GM18511 (cell line): ENCODE data around the gene CEP72.
"Not testable (repeated sequence)": the region's sequence is repeated elsewhere in the genome, so short reads cannot be mapped to it uniquely, and the experiment has no call there.

Experiments used
- ATAC-seq: cut with Tn5 transposase; IDR thresholded peaks from one replicate; pipeline ENCODE4 v1.9.1; 2021; ENCODE audit warnings: mild to moderate bottlenecking, moderate library complexity; ENCODE audit not compliant: unreplicated experiment

The CEP72 gene

GRCh38 chr5:611731-612486, at the start of gene CEP72:
Gene CEP72 (plus strand): TSS chr5:612340. CDS start chr5:612362, 22 bp downstream.
- ATAC-seq, result peak; percentile 82

DNA sequence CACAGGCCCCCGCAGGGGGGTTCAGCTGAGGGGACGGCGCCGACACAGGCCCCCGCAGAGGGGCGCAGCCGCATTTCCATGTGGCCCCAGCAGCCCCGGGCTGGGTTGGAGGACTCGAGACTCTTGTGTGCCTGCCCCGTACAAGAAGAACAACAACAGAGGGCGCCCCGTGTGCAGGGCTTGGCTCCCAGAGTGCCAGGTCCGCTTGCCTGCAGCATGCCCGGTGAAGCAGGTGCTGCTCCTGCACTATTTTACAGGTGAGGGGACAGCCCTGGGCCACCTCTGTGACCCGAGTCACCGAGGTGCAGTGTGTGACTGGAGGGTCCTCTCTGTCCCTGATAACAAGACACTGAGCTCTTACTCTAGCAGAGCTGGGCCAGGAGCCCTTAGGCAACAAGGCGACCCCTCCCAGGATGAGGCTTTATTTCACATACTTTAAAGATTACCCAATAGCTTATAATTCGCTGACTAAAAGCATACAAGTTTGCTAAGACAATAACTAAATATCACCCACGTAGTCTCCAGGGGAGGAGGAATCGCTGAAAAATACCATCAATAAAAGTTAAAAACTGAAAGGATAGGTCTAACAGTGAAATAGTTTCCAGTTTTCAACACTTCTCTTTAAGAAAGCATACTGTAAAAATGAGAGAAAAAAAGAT, 46.2 kb upstream of the CEP72 start:
- ATAC-seq, result no peak

DNA sequence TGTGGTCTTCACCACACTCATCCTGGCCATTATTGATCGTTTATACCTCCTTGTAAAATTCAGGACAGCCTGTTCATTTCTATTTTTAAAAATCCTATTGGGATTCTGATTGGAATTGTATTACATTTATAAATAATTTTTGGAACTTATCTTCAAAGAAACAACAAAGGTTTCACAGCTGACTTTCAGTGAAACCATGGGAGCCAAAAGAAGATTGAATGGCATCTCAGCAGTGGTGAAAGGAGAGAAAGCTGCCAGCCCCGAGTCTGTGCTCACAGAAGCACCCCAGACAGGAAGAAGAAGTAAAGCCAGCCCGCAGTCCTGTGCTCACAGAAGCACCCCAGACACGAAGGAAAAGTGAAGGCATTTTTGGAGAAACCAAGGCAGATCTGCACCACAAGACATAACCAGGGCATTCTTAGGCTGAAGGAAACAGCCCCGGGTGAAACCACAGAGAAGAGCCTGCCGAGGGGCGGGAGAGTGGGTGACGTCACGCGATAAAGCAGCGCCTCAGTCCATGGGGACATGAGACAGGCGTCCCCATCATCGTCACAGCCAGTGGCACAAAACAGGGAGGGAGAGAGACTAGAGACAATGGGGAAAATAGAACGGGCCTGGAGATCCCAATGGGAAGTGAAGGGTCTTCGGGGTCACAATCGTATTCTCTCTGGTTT, 45.4 kb upstream of the CEP72 start:
- no peak for ATAC-seq

- ATAC-seq, result no peak
These were observed 44.5 kb upstream of the CEP72 start for GRCh38 chr5:567664-568060.

DNA sequence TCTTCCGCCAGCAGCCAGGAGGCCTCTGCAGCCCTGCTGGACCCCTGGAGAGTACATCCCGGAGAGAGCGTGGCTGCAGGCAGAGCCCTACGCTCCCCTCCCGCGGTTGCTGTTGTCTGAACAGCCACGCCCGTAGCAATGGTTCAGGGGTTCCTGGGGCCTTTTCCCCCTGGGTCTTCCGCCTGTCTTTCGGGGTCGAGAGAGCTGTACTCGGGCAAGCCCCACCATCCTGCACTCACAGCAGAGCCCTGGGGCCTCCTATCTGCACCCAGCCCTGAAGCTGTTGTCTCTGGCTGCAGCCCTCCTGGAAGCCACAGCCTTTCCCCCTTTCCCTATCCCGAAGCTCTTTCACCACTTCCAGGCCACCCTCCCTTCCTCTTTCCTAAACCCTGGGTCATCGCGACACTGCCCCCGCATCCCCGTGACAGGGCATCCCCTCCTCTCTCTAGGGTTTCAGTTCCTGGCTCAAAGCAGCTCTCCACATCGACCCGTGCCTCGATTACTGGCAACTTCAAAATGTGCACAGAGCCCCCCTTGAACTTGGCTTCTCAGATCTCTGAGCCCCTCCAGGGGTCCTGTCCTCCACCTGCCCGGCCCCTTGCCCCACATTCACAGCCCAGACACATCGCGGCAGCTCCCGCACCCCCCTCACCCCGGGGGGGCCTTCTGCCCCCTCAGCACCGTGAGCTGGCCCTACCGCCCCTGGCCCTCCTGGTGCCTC, 43.9 kb upstream of the CEP72 start:
- no peak for ATAC-seq

DNA sequence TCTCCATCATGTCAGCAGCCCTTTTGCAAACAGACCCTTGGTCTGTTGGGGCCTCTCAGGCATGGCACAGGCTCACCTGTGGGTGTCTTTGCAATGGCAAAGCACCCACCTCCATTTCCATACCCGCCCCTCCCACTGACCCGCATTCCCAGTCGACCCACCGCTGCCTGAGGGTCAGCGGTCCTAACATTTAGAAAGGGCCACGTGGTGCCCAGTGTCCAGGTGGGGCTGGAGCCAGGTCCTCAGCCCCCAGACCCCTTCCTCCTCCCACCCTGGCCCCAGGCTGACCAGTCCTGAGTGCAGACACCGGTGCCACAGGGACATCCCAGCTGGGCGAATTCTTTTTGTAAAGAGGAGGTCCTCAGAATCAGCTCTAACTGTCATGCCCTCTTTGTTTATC, 43.3 kb upstream of the CEP72 start:
- no peak for ATAC-seq

GRCh38 chr5:569358-569867, 42.7 kb upstream of the CEP72 start:
- ATAC-seq, result no peak

DNA sequence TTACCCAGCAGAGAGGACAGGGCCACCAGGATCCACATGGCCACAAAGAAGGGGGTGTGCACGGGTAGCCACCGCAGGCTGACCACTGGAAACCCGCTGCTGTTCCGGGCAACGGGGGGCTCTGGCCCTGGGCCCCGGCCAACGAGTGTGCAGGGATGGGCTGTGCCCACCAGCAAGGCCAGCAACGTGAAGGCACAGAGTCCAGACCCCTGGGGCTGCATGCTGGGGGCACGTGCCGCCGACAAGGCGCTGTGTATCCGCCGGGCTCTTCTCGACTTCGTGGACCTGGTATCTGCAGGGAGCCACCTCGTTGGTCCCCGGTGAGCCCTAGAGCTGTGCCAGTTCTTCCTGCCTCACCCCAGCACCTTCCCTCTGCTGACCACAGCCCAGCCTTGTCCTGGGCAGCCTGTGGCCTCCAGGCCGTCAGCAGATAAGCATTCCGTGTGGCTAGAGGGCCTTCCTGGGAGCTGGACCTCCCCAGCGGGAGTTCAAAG, 42.2 kb upstream of the CEP72 start:
- no peak for ATAC-seq

GRCh38 chr5:570446-570845, 41.7 kb upstream of the CEP72 start:
- ATAC-seq, result no peak

- ATAC-seq, result no peak
These were observed 41.3 kb upstream of the CEP72 start for GRCh38 chr5:570886-571285.

DNA sequence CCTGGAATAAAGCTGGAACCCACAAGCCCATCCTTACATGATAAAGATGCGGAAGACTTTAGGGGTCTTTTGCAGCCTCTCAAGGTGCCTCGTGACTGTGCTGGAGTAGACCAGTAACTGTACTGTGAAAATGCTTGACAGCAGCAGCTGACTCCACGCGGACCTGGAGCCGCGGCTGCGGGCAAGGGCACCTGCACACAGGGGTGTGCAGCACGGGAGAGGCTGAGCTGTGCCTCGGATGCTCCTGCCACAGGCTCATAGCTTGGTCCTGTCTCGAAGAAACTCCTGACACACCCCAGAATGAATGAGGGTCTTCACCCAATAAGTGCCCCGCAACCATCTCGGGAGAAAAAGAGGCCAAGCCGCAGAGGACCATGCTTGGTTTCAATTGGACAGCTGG, 40.3 kb upstream of the CEP72 start:
- no peak for ATAC-seq

DNA sequence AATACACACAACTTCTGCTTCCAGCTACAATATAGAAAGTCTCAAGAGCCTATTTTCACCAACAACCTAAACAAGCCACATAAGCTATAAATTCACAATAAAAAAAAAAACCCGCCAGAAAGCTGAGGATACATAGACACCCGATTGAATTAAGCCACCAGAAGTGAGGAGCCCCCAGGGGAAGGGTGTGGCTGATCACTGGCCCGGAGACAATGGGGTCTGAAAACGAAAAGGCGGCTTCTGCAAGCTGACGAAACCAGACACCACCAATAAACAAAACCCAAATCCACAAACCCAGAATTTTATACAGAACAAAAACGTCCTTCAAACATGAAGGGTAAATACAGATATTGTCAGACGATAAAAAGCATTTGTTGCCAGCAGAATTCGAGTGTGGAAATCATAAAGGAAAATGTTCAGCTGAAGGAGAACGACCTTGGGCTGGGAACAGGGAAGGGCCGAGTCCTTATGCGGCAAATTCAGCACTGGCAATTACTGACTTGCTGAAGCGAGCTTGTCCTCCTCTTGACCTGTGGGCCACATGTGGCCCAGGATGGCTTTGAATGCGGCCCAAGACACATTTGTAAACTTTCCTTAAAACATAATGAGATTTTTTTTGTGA, 39.6 kb upstream of the CEP72 start:
- no peak for ATAC-seq

DNA sequence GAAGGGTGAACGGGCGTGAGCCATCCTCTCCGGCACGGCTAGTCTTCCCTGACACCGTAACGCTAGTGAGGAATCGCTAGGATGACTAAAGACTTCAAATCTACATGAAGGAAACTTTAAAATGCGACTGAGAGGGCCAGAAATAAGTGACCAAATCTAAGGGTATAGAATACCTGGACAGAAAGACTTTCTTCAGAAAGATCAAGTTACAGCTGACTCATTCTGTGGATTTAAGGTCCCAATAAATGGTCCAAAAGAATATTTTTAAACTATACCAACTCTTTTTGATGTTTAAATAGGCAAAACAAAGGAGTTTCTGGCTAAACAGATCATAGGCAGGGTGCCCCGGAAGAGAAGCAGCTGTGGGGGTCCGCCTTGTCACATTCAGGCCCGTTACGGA, 38.9 kb upstream of the CEP72 start:
- ATAC-seq, result no peak

GRCh38 chr5:573976-574375, 38.2 kb upstream of the CEP72 start:
- ATAC-seq, result no peak

DNA sequence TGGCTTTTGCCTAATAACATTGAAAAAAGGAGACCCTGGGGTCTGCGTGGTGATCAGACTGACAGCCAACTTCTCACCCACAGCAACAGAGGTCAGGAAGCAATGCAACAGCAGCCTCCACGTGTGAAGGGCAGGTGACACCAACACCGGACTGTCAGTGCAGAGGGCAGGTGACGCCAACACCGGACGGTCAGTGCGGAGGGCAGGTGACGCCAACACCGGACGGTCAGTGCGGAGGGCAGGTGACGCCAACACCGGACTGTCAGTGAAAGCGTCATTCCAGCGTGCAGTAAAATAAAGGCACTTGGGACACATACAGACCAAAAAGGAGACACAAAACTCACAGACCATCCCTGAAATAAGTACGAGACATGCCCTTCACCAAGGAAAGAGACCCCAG, 37.2 kb upstream of the CEP72 start:
- ATAC-seq, result no peak

- ATAC-seq, result no peak
These were observed 36.5 kb upstream of the CEP72 start for GRCh38 chr5:575636-576035.

- not testable (repeated sequence) for ATAC-seq
These were observed 34.9 kb upstream of the CEP72 start for GRCh38 chr5:577214-577613.

- ATAC-seq, result no peak
These were observed 34.3 kb upstream of the CEP72 start for GRCh38 chr5:577800-578199.

DNA sequence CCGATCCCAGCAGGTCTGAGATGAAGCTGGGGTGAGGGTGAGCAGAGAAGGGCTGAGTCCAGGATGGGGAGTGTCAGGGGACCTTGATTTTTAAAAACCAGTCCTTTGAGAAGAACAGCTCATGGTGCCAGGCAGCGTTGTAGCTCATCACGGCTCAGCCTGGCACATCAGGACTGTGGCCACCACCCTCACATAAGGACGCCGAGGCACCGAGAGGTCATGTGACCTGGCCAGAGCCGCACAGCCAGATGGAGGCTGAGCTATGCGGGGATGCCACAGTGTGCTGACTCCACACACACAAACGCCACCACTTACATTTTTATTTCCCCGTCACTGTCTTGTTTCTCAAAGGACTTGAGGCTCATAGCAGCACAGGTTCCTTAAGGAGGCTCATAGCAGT, 32.9 kb upstream of the CEP72 start:
- ATAC-seq, result no peak

DNA sequence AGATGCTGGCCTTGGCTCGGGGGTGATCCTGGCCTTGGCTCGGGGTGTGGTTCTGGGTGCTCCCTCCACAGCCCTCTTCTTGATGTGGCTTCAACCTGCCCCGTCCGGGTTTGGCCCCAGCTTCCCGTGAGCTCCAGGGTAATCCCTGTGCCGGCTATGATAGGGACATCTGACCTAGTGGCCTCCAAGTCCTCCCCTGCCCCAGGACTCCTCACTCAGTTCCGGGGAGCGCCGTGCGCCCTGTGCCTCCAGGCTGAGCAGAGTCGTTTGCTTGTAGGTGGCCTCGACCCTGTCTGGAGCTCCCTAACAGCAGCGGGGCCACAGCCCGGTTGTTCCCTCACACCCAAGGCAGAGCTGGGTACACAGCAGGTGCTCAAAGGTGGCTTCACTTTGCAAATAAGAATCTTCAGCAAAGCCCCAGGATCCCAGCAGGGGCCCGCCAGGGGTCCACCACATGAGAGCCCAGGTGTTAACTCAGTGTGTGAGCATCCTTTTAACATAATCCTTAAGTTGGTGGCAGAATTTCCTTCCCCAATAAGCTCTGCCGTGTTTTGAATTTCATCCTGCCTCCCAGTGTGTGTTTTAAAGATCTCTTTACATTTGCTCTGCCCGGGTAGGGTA, 32.3 kb upstream of the CEP72 start:
- no peak for ATAC-seq
